SU-DHL-6 (cell line): ENCODE data around the gene KDELR1.

Experiments used
- H2AFZ ChIP-seq: fragments of 200-600 bp; sonication (generic); 2 replicates; pipeline ENCODE4 v1.6.1; 2014; ENCODE audit warnings: low read depth, mild to moderate bottlenecking, moderate library complexity, mixed read lengths, antibody characterized with exemption, low read length; ENCODE audit not compliant: severe bottlenecking
- H3F3A ChIP-seq: fragments of 200-600 bp; shearing (Covaris generic); 2 replicates; pipeline ENCODE4 v1.6.0; 2016; ENCODE audit warnings: antibody characterized with exemption, mild to moderate bottlenecking; ENCODE audit not compliant: insufficient read depth
- H3K27ac ChIP-seq: fragments of 200-600 bp; sonication (generic); 2 replicates; pipeline ENCODE4 v1.5.1; 2016; ENCODE audit warnings: low read depth, mild to moderate bottlenecking, low read length, moderate library complexity, mixed read lengths
- H3K27me3 ChIP-seq: fragments of 200-600 bp; sonication (generic), shearing (Covaris generic); 2 replicates; pipeline ENCODE4 v1.6.0; 2014; ENCODE audit warnings: mild to moderate bottlenecking, low read length
- H3K36me3 ChIP-seq: fragments of 200-600 bp; sonication (generic); 2 replicates; pipeline ENCODE4 v1.6.1; 2014; ENCODE audit warnings: mild to moderate bottlenecking, low read length, mixed read lengths
- H3K4me2 ChIP-seq: fragments of 300-600, 200-600 bp; shearing (Covaris generic), sonication (generic); 2 replicates; pipeline ENCODE4 v1.6.0; 2014; ENCODE audit warnings: low read length, low read depth, mild to moderate bottlenecking; ENCODE audit not compliant: poor library complexity, severe bottlenecking
- H3K4me3 ChIP-seq: fragments of 200-600 bp; sonication (generic); 2 replicates; pipeline ENCODE4 v1.5.1; 2014; ENCODE audit warnings: antibody characterized with exemption, low read length, mild to moderate bottlenecking, mixed read lengths; ENCODE audit not compliant: insufficient read depth, poor library complexity, severe bottlenecking
- H3K79me2 ChIP-seq: fragments of 200-600 bp; sonication (generic); 2 replicates; pipeline ENCODE4 v1.6.1; 2014; ENCODE audit warnings: mild to moderate bottlenecking, low read length, moderate library complexity; ENCODE audit not compliant: insufficient read depth
- H3K9ac ChIP-seq: fragments of 200-600 bp; sonication (generic); 2 replicates; pipeline ENCODE4 v1.7.0; 2014; ENCODE audit warnings: mild to moderate bottlenecking, low read length
- H3K9me2 ChIP-seq: fragments of 200-600 bp; sonication (generic); replicated peaks from 2 replicates; pipeline ENCODE4 v1.6.1; 2014; ENCODE audit warnings: low read length; ENCODE audit not compliant: insufficient read depth
- H3K9me3 ChIP-seq: fragments of 200-600 bp; sonication (generic); 2 replicates; pipeline ENCODE4 v1.6.1; 2014; ENCODE audit warnings: low read length, mixed read lengths; ENCODE audit not compliant: insufficient read depth
- H4K20me1 ChIP-seq: fragments of 200-600 bp; sonication (generic); 2 replicates; pipeline ENCODE4 v1.6.1; 2014; ENCODE audit warnings: low read depth, mild to moderate bottlenecking, antibody characterized with exemption, low read length, moderate library complexity, mixed read lengths
- EZH2phosphoT487 ChIP-seq: fragments of 200-600 bp; sonication (generic), shearing (Covaris generic); conservative IDR thresholded peaks from 2 replicates; pipeline ENCODE4 v1.6.1; 2018; ENCODE audit warnings: mild to moderate bottlenecking, antibody characterized with exemption, low read length, moderate library complexity, mixed read lengths
- TF ChIP-seq, protein P1 (sequence below): fragments of 200-600 bp; sonication (generic); IDR thresholded peaks from one replicate; pipeline ENCODE4 v1.5.1; 2017; ENCODE audit warnings: antibody characterized with exemption, mild to moderate bottlenecking, low read length, moderate library complexity; ENCODE audit not compliant: insufficient read depth, poor library complexity, severe bottlenecking

The KDELR1 gene

DNA sequence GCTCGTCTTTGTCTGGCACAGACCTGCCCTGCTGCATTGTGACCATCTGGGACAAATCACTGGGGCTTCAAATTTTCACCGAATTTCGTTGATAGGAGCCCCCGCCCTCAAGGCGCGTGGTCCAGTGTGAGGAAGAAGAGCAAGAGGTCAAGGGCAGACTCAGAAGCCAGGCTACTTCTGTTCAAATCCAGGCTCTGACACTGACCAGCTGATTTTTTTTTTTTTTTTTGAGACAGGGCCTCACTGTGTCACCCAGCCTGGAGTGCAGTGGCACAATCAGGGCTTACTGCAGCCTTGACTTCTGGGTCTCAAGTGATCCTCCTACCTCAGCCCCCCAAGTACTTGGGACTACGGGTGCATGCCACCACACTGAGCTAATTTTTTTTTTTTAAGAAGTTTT is 20.0 kb downstream of the KDELR1 start:
- no peaks in the 10 kb centered on the region for H3K9me3 ChIP-seq
- H3K9me2 ChIP-seq, result no peaks in the 10 kb centered on the region
- H3K4me3 ChIP-seq, result no peak overlapping the region
- no peaks in the 10 kb centered on the region for H3K79me2 ChIP-seq
- H3K36me3 ChIP-seq, result no peaks in the 10 kb centered on the region
- no peak overlapping the region for H3K4me2 ChIP-seq
- no peak overlapping the region for H3K27ac ChIP-seq
- no peaks in the 10 kb centered on the region for H3F3A ChIP-seq
- TF ChIP-seq EZH2phosphoT487, result no peak
- TF ChIP-seq, protein P1, sequence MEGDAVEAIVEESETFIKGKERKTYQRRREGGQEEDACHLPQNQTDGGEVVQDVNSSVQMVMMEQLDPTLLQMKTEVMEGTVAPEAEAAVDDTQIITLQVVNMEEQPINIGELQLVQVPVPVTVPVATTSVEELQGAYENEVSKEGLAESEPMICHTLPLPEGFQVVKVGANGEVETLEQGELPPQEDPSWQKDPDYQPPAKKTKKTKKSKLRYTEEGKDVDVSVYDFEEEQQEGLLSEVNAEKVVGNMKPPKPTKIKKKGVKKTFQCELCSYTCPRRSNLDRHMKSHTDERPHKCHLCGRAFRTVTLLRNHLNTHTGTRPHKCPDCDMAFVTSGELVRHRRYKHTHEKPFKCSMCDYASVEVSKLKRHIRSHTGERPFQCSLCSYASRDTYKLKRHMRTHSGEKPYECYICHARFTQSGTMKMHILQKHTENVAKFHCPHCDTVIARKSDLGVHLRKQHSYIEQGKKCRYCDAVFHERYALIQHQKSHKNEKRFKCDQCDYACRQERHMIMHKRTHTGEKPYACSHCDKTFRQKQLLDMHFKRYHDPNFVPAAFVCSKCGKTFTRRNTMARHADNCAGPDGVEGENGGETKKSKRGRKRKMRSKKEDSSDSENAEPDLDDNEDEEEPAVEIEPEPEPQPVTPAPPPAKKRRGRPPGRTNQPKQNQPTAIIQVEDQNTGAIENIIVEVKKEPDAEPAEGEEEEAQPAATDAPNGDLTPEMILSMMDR, result no peak
- no peaks in the 10 kb centered on the region for H3K27me3 ChIP-seq
- no peaks in the 10 kb centered on the region for H4K20me1 ChIP-seq
- H3K9ac ChIP-seq, result no peak overlapping the region
- H2AFZ ChIP-seq, result no peak overlapping the region

DNA sequence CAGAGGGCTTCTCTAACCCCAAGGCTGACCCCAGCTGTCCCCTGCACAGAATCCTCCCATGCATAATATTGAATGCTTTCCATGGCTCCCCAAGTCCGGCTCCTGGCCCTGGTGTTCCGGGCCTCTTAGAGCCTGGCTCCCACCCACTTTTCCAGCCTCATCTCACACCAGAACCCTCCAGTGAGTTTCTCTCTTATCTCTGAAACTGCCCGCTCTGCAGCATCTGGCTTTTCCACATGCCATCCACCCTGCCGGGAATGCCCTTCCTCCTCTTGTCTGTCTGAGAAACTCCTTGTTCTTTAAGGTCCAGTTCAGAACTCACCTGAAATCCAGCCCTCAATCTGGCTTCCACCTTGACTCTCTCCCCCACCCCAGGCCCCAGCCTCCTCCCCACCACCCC is 20.4 kb downstream of the KDELR1 start:
- H3K4me2 ChIP-seq, result no peak overlapping the region
- no peak overlapping the region for H3K9ac ChIP-seq
- no peak overlapping the region for H3K4me3 ChIP-seq
- TF ChIP-seq, protein P1, result no peak
- TF ChIP-seq EZH2phosphoT487, result no peak
- no peaks in the 10 kb centered on the region for H3K9me2 ChIP-seq
- H3F3A ChIP-seq, result no peaks in the 10 kb centered on the region
- no peak overlapping the region for H2AFZ ChIP-seq
- no peaks in the 10 kb centered on the region for H3K9me3 ChIP-seq
- no peaks in the 10 kb centered on the region for H3K27me3 ChIP-seq
- no peak overlapping the region for H3K27ac ChIP-seq
- H4K20me1 ChIP-seq, result no peaks in the 10 kb centered on the region
- H3K79me2 ChIP-seq, result no peaks in the 10 kb centered on the region
- H3K36me3 ChIP-seq, result no peaks in the 10 kb centered on the region

DNA sequence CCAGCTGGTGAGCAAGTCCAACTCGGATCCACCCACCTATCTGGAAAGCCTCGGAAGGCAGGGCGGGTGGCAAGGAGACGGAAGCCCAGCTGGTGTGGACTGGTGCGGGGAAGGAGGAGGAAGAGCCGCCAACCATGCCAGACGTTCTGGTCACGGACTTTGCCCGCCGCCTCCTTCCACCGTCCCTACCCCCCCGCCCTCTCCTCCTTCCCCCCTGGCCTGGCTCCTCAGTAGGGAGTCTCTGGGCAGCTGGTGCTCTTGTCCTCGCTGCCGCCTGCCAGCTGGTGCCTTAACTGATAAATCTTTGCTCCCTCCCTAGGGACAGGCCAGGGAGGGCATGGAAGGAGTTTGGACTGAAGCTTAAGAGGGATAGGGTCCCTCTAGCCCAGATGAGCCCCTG is 22.4 kb downstream of the KDELR1 start:
- H3K9me3 ChIP-seq, result no peaks in the 10 kb centered on the region
- H3K27me3 ChIP-seq, result no peaks in the 10 kb centered on the region
- no peaks in the 10 kb centered on the region for H4K20me1 ChIP-seq
- no peak overlapping the region for H2AFZ ChIP-seq
- H3K27ac ChIP-seq, result no peak overlapping the region
- no peak overlapping the region for H3K9ac ChIP-seq
- H3K79me2 ChIP-seq, result no peaks in the 10 kb centered on the region
- TF ChIP-seq, protein P1, result no peak
- no peak for TF ChIP-seq EZH2phosphoT487
- no peak overlapping the region for H3K4me2 ChIP-seq
- H3K4me3 ChIP-seq, result no peak overlapping the region
- no peaks in the 10 kb centered on the region for H3K9me2 ChIP-seq
- H3F3A ChIP-seq, result no peaks in the 10 kb centered on the region
- H3K36me3 ChIP-seq, result no peaks in the 10 kb centered on the region

DNA sequence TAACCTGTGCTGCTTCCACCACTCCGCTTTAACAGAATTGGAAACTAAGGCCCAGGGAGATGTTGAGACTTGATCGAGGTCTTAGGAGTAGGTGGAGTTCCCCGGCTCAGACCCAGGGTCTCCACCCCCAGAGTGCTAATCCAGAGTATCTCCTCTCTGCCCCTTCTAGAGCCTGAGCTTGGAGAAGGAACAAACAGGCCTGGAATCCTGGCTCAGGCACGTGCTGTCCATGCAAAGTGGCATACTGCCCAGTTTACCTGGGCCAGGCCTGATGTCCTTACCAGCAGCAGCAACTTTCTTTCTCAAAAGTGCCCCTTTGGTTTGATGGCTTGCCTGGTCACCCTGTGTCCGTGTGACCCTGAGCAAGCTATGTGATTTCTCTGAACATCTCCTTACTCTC is 23.5 kb downstream of the KDELR1 start:
- Histone ChIP-seq H3K4me3 (no peak overlapping the region), H3K36me3 (no peaks in the 10 kb centered on the region), H3K9ac (no peak overlapping the region), H3K27ac (no peak overlapping the region), H3K27me3 (no peaks in the 10 kb centered on the region), H3K9me2 (no peaks in the 10 kb centered on the region), H4K20me1 (no peaks in the 10 kb centered on the region), H3K4me2 (no peak overlapping the region), H3K9me3 (no peaks in the 10 kb centered on the region), H3K79me2 (no peaks in the 10 kb centered on the region), H3F3A (no peaks in the 10 kb centered on the region), H2AFZ (no peak overlapping the region)
- TF ChIP-seq, protein P1, result no peak
- no peak for TF ChIP-seq EZH2phosphoT487
